DMS153 (cell line): ENCODE results near the gene TFG.

Experiments
- DNase-seq: peaks from one replicate; lab custom pipeline; 2025; lab: John Stamatoyannopoulos, UW

The TFG gene

DNA sequence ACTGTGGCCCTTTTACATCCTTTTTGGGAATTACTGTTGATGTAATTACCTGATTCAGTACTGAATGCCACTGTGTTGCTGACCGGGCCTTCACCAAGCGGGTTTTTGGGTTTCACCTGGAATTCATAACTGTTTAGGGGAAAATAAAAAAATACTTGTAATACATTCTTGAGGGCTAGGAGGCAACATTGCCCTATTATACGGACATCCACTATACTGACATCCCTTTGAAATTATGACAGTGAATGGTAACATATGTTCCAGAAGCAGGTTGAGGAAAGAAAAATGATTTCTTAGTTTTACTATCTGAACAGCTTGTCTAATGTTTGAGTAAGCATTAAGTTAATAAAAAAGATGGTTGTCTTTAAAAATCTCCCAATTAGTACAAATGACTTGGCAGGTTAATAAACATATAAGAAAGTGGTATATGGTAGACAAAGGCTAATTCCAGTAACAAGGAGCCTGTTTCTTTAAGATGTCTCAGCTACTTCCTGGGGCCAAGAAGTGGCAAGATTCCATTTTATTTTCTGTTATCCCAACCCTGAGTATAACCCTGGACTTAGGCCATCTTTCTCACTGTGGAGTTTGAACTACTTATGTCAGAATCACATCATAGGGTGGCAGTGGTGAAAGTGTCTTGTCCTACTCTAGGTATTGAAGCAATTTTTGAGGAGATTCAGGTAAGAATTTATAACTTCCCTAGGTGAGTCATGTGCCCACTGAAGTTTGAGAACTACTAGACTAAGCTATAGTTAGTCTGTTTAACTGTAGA, 45.5 kb downstream of the TFG start:
- no peak for DNase-seq

DNA sequence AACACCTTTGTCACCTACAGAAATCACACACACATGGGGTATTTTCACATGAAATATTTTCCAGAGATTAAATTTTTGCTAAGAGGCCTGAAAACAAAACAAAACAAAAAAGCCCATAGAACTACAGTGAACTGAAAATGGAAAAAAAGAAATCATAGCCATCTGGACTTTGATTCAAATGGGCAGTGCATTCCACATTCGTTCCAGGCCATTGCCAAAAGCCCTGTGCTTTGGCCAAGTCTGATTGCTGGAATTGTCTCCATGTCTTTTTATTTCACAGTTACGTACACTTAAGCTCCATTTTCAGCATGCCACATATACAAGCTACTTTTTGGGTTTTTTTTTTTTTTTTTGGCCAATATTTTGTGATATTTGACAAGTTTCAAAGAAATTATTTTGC, 47.1 kb downstream of the TFG start:
- no peak for DNase-seq

DNA sequence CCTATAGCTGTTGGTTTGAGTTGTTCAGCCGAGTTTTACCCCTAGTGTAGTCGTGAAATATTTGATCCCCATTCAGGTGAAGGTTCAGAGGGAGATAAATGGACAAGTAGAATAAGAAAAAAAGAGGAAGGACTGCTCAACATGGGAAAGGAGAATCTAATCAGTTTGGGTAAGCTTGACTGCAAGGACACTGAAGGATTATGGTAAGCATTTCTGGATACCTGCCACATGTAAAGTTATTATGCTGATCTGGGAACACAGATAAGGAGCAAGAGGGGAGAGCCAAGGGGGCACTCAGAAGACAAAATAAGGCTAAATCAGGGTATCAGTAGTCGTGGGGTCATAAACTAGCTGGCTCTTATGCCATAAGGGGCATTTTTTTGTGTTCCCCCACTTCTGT, 49.9 kb downstream of the TFG start:
- DNase-seq: no peak

DNA sequence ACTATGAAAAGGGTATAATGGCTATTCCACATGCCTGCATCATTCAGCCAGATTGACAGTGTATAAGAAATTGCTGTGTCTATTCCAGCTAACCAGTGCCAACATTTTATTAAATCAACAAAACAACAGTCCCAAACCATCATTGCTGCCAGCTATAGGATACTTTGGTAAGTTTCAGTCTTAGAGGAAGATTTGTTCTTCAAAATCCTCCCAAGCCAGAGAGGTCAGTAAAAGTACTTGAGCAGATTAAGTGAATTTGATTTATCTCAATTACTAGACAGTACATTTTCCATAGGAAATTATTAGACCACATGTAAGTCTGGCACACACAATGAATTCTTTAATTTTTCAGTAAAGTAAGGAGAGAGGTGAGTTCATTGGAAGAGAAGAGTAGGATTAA, 50.7 kb downstream of the TFG start:
- DNase-seq: no peak

DNA sequence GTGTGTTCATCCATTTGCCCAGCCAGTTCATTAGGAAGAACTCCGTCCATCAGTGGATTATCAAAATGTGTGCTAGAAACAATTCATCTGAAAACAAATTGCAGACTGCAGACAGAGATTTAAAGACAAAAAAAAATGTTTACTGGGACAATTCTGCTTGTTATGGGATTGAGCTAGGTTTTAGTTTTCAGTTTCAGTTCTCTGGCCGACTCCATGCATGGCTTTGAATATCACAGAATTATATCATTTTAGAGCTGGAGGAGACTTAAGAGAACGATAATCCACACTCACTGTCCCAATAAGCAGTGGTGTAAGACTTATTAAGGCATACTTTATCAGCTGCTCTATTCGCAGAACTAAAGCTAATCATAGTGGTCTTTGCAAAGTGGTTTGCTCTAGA, 51.1 kb downstream of the TFG start:
- no peak for DNase-seq

DNA sequence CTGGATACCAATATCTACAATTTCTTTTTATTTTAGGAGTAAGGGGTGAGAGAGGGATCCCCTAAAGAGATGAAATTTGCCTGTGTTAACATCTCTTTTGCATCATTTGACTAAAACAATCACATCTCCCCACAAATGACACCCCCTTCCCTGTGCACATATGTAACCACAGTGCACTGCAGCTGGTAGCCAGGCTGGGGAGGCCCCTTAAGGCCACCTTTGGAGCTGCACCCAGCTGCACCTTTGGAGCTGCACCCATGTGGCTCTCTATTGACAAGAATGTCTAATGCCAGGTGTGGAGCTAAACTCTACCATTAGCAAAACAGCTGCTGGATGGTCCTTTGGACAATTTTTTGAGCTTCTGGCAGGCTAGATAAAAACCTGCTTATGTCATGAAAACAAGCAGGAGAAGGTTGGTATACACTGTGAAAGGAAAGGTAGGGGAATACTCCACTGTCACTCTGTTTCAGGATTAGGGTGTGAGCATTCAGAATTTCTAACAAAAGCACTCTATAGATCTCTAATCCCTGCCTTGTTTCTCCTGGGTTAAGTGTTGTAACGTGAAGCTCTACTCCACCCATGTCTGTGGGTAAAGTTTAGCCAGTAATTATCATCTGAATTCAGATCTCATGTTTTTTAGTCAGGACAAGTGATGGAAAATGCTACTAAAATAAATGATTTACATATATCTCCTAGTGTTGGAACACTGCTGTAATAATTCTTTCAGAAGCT, 52.1 kb downstream of the TFG start:
- DNase-seq: no peak

DNA sequence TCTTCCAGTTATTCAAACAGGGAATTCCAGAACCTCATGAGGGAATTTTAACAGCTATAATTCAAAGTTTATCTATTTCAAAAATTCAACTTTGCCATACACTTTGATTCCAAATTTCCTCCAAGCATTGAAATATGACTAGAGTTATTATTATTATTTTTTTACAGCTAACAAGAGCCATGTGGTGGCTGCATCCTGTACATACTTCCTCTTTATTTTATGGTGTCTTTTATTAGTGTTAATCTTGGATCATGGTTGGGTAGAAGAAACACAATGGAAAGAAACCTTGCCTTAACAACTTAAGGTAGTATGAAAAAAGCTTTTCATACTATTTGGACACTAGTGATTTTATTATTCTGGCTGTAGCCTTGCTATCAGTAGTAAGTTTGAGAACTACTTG, 52.7 kb downstream of the TFG start:
- no peak for DNase-seq

DNA sequence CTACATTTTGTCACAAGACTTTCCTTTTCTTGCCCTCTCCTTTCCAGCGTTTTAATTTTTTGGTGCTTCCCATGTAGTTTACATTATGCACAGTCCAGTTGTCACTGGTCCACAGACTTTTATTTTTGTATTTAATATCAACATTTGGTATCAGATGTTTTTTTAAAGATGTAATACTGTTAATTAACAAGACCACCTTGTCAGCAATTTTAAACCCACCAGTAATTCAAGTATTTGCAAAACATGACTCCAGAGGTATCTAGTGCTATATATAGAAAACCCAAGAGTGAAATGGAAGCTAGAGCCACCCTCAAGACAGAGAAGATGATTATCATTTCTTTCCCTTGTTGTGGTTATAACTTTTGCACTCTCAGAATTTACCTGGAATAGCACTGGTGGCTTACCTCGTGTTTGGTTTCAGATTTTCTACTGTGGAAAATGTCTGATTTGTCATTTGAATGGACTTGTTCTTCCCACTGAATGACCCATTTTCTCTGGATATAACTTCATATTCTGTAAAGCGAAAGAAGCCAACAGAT, 56.2 kb downstream of the TFG start:
- DNase-seq: no peak

DNA sequence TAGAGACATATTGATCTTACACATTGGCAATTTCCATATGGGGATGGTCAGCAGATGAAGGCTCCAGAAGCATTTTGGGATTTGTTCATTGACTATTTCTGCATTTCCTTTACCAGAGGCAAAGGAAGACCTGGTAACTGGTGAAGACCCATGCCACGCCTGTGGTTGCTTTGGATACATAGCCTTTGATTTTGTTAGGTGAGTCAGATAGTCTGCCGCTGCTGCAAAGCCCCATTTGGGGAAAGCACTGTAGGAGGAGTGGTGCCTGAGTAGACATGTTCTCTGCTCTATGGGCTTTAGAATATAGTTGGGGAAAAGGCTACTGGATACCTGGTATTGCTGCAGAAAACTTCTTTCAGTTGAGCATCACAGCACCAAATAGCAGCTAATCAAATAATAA, 56.8 kb downstream of the TFG start:
- no peak for DNase-seq

DNA sequence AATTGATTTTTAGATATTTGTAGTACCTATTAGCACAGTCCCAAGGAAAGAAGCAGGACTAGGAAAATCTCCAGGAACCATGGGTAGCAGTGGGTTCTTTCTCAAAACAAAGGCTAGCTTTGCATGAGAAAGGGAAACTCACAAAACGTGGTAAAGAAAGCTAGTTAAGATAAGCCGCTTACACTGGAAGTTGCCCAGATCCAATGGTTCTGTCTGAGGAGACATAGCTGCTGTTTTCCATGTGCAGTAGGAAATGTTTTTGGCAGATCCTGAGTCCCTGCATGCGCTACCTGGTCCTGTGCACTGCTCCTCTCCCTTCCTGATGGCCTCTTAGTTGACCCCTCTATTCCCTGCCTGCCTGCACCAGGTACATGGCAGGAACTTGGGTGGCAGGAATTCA, 60.4 kb downstream of the TFG start:
- DNase-seq: no peak

DNA sequence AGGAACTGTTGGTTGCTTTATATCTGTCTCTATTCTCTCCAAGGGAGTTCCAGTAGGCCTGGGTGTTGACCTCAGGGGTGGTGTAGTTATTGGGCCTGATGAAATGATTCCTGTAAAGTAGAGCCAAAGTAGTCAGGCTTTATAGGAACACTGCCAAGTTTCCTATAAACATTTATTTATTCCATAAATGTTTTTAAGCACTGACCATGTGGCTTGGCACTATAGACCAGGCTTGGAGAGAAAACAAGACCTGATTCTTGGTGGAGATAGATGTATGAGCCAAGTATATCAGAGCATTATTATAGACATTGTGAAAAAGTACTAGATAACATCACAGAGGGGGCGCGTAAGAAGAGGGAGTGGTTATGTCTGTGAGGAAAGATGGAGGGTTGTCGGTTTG, 65.9 kb downstream of the TFG start:
- DNase-seq: no peak

DNA sequence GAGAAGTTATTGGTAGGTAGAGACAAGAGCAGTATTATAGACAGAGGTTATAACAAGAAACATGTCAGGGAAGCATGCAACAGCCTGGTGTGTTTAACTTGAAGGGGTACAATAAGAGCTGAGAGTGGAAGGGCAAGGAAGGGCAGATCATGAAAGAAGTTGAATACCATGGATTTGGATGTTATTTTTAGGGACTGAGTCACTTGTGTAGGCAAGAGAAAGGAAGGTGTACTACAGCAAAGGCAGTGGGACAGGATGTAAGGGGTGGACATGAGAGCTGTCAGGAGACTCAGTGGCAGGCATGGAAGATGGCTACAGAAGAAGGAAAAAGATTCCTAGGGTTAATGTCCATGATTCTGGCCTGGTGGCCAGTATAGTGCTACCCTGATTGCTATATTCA, 66.4 kb downstream of the TFG start:
- DNase-seq: no peak

DNA sequence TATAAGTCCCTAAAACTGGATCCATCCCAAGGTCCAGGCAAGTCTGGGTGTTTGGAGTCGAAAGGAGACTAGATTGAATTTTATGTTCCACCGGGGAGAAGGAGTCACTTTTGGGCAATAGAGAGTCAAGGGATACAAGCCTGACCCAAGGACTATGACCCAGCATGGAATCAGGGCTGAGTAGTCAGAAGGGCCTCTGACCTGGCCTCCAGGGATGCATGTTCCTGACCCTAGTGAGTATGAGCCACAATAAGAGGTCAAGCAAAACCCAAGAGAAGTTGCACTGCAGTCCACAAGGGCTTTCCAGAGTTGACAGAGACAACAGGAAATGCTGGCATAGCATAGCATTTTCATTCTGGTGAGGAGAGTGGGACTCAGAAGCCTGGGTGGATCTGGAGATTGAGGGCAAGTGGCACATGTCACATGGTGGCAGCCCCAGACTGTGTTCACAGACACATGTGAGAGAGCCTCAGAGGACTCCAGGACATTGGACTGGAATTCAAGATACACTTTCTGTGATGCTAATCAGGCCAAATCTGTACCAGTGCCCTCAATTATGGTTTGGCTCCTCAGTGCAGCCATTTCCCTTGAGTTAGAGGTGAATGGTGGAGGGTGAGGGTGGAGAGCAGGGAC, 66.9 kb downstream of the TFG start:
- no peak for DNase-seq

DNA sequence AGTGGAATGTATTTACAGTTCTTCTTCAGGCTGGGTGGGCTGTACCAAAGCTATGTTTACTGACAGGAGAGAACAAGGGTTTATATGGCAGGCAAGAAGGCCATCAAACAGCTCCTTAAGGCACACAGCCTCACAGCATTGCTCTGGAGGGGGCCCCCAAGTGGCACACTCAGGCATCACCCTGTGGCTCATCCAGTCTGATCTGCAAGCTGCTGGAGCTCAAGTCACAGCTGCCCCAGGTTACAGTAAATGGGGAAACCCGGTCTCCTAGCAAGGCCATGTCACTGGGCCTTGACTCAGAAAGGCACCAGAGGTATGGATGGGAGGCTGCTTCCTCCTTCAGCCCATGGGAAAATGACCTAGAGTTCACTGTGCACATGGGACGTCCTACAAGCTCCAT, 67.5 kb downstream of the TFG start:
- DNase-seq: no peak

DNA sequence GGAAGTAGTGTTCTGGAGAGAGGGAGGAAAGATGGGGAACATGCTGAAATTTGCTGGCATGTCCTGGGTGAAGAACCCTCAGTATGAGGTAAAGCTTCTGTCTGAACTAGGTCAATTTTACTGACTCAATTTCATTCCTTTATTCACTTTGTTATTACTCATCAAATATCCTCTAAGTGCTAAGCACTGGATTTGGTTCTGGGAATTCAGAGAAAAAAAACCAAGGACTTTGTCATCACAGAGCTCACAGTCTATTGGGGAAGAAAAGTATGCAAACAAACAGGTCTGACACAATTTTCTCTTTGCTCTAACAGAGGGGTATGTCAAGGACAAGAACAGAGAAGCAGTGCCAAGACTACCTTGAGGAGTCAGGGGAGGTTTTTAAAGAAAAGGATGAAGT, 68.0 kb downstream of the TFG start:
- DNase-seq: no peak

DNA sequence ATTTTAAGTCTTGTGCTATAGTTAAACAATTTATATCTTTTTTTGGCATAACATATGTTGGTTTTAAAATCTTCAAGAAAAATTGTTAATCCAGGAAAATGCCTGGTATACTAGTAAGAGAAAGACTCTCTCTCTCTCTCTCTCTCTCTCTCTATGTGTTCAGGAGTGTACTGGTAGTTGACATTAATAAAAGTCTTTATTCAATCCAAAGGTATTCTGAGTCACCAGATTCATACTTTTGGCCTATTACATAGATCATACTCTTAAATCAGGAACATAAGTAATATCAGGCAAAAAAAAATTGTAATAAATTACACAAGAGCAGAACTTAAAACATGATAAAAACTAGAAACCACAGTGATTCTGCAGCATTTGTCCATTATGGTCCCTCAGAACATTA, 70.2 kb downstream of the TFG start:
- DNase-seq: no peak

DNA sequence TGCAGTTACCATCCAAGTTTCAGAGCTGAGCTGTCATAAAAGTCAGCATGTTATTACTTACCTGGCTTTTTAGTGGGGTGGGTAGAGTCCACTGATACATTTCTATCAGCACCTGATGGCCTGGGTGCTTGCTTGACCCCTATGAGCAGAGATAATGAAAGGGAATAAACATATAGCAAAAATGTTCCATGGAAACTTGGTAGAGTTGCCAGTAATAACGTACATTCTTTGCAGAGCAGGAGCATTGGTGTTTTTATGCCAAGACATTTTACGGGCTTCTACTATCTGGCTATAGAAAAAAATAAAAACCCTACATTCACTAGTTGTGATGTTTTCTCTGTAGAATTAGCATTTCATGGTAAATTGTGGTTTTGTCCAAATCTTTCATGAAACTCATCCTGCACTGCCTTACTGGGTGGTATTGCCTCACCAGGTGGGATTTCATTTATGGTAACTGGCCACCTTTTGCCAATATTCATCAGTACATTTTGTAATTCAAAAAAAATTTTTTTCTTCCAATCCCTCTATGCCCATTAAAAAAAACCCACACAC, 70.9 kb downstream of the TFG start:
- no peak for DNase-seq

DNA sequence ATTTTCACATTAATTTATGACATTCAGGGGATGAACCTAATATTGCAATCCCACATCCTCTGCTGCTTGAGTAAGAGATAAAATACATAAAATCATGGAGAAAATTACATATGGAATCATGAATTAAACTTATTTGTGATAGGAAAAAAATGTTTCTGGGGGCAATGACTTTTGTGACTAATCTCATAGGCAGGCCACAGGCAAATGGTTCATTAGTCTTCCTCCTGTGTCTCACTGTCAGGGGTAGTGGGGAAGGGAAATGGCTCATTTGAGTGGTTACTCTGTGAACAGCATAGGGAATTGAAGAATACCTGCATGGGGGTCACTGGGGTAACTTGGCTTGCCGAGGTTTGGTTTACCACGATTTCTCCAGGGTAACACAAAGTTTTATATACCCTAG, 72.0 kb downstream of the TFG start:
- DNase-seq: no peak

DNA sequence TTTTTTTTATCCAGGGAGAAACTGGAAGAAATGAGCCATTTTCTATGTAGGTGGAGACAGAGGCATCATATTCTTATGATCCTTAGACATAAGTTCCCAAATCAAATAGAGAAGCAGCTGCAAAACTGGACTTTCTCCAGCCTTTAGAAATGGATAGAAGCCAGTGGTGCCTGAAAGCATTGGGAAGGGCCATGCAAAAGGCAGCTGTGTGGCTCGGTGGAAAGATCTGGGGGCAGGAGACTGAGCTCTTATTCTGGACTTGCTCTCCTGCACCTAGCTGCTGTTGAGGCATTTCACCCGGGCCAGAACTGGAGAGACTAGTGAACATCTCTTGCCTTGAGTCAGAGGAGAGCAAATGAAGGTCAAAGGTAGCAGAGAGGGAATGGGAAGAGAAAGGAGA, 73.1 kb downstream of the TFG start:
- no peak for DNase-seq

DNA sequence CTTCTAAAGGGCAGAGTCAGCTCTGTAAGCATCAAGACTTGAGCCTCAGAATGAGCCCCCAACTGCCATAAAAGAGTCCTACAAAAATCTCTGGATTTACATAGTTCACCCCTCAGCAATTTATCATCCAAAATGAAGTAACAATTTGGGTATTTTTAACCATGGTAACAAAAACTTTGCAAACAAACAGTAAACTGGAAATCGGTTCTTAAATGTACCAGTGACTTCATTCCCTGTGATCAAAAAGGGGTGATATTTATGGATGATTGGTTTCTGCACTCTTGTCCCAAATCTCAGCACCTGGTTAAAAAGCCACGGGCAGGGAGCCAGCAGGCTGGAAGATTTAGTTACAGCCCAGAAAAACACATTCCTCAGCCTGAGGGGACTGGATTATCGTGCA, 73.6 kb downstream of the TFG start:
- DNase-seq: no peak

DNA sequence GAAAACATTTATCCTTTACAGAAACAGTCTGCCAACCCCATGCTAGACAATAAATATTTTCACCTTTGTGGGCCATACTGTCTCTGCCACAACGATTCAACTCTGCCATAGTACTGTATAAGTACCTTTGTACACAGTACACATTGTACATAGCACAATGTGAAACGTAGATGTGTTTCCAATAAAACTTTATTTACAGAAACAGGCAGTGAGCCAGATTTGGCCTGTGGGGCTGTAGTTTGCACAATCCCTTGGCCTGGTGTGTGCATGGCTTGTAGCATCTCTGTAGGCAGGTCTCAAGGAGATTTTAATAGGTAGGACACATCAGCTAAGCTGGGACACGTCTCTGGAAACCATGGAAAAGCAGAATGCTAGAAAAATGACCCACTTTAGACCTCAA, 74.3 kb downstream of the TFG start:
- DNase-seq: no peak

DNA sequence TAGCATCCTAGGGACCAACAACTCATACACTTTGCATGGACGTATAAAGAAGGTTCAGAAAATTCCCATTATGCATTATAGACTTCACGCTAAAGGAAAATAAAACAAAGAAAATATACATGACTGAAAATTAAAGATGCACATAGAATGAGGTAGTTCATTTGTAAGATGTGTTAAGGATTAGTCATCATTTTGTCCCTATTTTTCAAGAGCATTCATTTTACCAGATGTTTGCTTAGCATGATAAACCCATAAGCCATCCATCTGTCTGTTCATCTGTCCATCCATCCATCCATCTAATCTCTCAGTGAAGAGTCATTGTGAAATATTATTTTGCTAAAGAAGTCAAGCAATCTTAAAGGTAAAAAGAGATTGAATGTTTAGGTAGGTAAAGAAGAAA, 80.3 kb downstream of the TFG start:
- no peak for DNase-seq

DNA sequence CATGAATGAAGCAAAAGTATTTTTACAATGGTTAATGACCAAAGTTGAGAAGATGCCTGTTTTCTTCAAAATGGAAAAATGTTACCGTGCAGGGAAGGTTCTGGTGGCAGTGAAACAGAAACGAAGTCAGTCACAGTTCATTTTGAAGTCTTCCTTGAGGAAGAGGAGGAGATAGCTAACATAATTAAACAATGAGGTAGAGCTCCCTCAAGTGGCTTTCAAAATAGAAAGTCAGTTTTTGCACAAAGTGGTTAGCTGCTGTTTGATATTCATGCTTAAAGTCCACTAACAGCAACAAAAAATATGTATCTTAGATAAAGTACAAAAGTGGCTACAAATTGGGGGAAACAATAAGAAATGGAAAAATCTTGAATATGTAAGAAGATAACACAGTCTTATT, 87.3 kb downstream of the TFG start:
- no peak for DNase-seq
